ENCODE data around the gene FETUB.

FETUB gene

GRCh38 chr3:186663361-186664118 lies 23.3 kb downstream of the FETUB start:
- no peak overlapping the region for H3K27ac ChIP-seq (ENCODE audit: low read depth, low read length, severe bottlenecking)
- 18 to 28% methylated on average over 7 of the region's 7 CpGs for WGBS, 2 experiments (ENCODE audit: insufficient coverage in 2 of 2)

GRCh38 chr3:186664119-186664495 lies 23.9 kb downstream of the FETUB start:
- H3K27ac ChIP-seq (ENCODE audit: low read depth, low read length, severe bottlenecking), result no peak overlapping the region
- H3K4me3 ChIP-seq (ENCODE audit: extremely low read depth, insufficient read depth, low read length, poor library complexity, severe bottlenecking), result no peak overlapping the region
- H3K9me3 ChIP-seq (ENCODE audit: control insufficient read depth, low read length), result no peaks in the 10 kb centered on the region
- H3K36me3 ChIP-seq (ENCODE audit: control insufficient read depth, insufficient read depth, low read length), result no peaks in the 10 kb centered on the region
- peaks cover 14% of the 10 kb centered on the region for H3K4me1 ChIP-seq (ENCODE audit: control insufficient read depth, insufficient read depth, low read length, poor library complexity, severe bottlenecking)

More at GRCh38 chr3:186663361-186664118, 23.3 kb downstream of the FETUB start:
- Histone ChIP-seq H3K9me3 (ENCODE audit: control insufficient read depth, low read length) (no peaks in the 10 kb centered on the region), H3K4me1 (ENCODE audit: control insufficient read depth, insufficient read depth, low read length, poor library complexity, severe bottlenecking) (peaks cover 14% of the 10 kb centered on the region), H3K4me3 (ENCODE audit: extremely low read depth, insufficient read depth, low read length, poor library complexity, severe bottlenecking) (no peak overlapping the region), H3K36me3 (ENCODE audit: control insufficient read depth, insufficient read depth, low read length) (no peaks in the 10 kb centered on the region)

- Histone ChIP-seq H3K9me3 (ENCODE audit: control insufficient read depth, low read length) (no peaks in the 10 kb centered on the region), H3K36me3 (ENCODE audit: control insufficient read depth, insufficient read depth, low read length) (no peaks in the 10 kb centered on the region), H3K4me1 (ENCODE audit: control insufficient read depth, insufficient read depth, low read length, poor library complexity, severe bottlenecking) (peaks cover 14% of the 10 kb centered on the region), H3K27ac (ENCODE audit: low read depth, low read length, severe bottlenecking) (no peak overlapping the region), H3K4me3 (ENCODE audit: extremely low read depth, insufficient read depth, low read length, poor library complexity, severe bottlenecking) (no peak overlapping the region)
- 58 to 70% methylated on average over 2 of the region's 4 CpGs for WGBS, 2 experiments (ENCODE audit: insufficient coverage in 2 of 2)
These were observed 24.3 kb downstream of the FETUB start for GRCh38 chr3:186664506-186664905.

- Histone ChIP-seq H3K4me1 (ENCODE audit: control insufficient read depth, insufficient read depth, low read length, poor library complexity, severe bottlenecking) (peaks cover 14% of the 10 kb centered on the region), H3K9me3 (ENCODE audit: control insufficient read depth, low read length) (no peaks in the 10 kb centered on the region), H3K4me3 (ENCODE audit: extremely low read depth, insufficient read depth, low read length, poor library complexity, severe bottlenecking) (no peak within 1 kb of the TSS), H3K36me3 (ENCODE audit: control insufficient read depth, insufficient read depth, low read length) (no peaks in the 10 kb centered on the region), H3K27ac (ENCODE audit: low read depth, low read length, severe bottlenecking) (no peak within 1 kb of the TSS)
- 94 to 98% methylated on average over 7 to 8 of the region's 8 CpGs for WGBS, 2 experiments (ENCODE audit: insufficient coverage in 2 of 2)
These were observed 25.5 kb downstream of the FETUB start, which contains the start of gene HRG for GRCh38 chr3:186665625-186666188. Gene HRG (plus strand): TSS chr3:186666014. CDS start chr3:186666032, 18 bp downstream.

GRCh38 chr3:186668426-186668825 lies 28.2 kb downstream of the FETUB start:
- Histone ChIP-seq H3K9me3 (ENCODE audit: control insufficient read depth, low read length) (no peaks in the 10 kb centered on the region), H3K4me3 (ENCODE audit: extremely low read depth, insufficient read depth, low read length, poor library complexity, severe bottlenecking) (no peak overlapping the region), H3K27ac (ENCODE audit: low read depth, low read length, severe bottlenecking) (no peak overlapping the region), H3K36me3 (ENCODE audit: control insufficient read depth, insufficient read depth, low read length) (no peaks in the 10 kb centered on the region), H3K4me1 (ENCODE audit: control insufficient read depth, insufficient read depth, low read length, poor library complexity, severe bottlenecking) (peaks cover 11% of the 10 kb centered on the region)
- WGBS, 2 experiments (ENCODE audit: insufficient coverage in 2 of 2), result 93 to 100% methylated on average over 2 of the region's 6 CpGs

GRCh38 chr3:186669378-186670084 lies 29.3 kb downstream of the FETUB start:
- Histone ChIP-seq H3K4me3 (ENCODE audit: extremely low read depth, insufficient read depth, low read length, poor library complexity, severe bottlenecking) (no peak overlapping the region), H3K9me3 (ENCODE audit: control insufficient read depth, low read length) (no peaks in the 10 kb centered on the region), H3K36me3 (ENCODE audit: control insufficient read depth, insufficient read depth, low read length) (no peaks in the 10 kb centered on the region), H3K4me1 (ENCODE audit: control insufficient read depth, insufficient read depth, low read length, poor library complexity, severe bottlenecking) (peaks cover 1% of the 10 kb centered on the region), H3K27ac (ENCODE audit: low read depth, low read length, severe bottlenecking) (no peak overlapping the region)
- WGBS, 2 experiments (ENCODE audit: insufficient coverage in 2 of 2), result 86 to 90% methylated on average over 1 of the region's 2 CpGs

- Histone ChIP-seq H3K4me3 (ENCODE audit: extremely low read depth, insufficient read depth, low read length, poor library complexity, severe bottlenecking) (no peak overlapping the region), H3K4me1 (ENCODE audit: control insufficient read depth, insufficient read depth, low read length, poor library complexity, severe bottlenecking) (no peaks in the 10 kb centered on the region), H3K9me3 (ENCODE audit: control insufficient read depth, low read length) (no peaks in the 10 kb centered on the region), H3K27ac (ENCODE audit: low read depth, low read length, severe bottlenecking) (no peak overlapping the region), H3K36me3 (ENCODE audit: control insufficient read depth, insufficient read depth, low read length) (no peaks in the 10 kb centered on the region)
These were observed 30.0 kb downstream of the FETUB start for GRCh38 chr3:186670155-186670554.

- Histone ChIP-seq H3K9me3 (ENCODE audit: control insufficient read depth, low read length) (no peaks in the 10 kb centered on the region), H3K36me3 (ENCODE audit: control insufficient read depth, insufficient read depth, low read length) (no peaks in the 10 kb centered on the region), H3K4me1 (ENCODE audit: control insufficient read depth, insufficient read depth, low read length, poor library complexity, severe bottlenecking) (no peaks in the 10 kb centered on the region), H3K4me3 (ENCODE audit: extremely low read depth, insufficient read depth, low read length, poor library complexity, severe bottlenecking) (no peak overlapping the region), H3K27ac (ENCODE audit: low read depth, low read length, severe bottlenecking) (no peak overlapping the region)
- 71 to 100% methylated on average over 1 of the region's 3 CpGs for WGBS, 2 experiments (ENCODE audit: insufficient coverage in 2 of 2)
These were observed 30.9 kb downstream of the FETUB start for GRCh38 chr3:186671051-186671450.

- H3K9me3 ChIP-seq (ENCODE audit: control insufficient read depth, low read length), result no peaks in the 10 kb centered on the region
- H3K4me3 ChIP-seq (ENCODE audit: extremely low read depth, insufficient read depth, low read length, poor library complexity, severe bottlenecking), result no peak overlapping the region
- H3K27ac ChIP-seq (ENCODE audit: low read depth, low read length, severe bottlenecking), result no peak overlapping the region
- no peaks in the 10 kb centered on the region for H3K4me1 ChIP-seq (ENCODE audit: control insufficient read depth, insufficient read depth, low read length, poor library complexity, severe bottlenecking)
- no peaks in the 10 kb centered on the region for H3K36me3 ChIP-seq (ENCODE audit: control insufficient read depth, insufficient read depth, low read length)
These were observed 38.4 kb downstream of the FETUB start for GRCh38 chr3:186678604-186679003.

- no peak overlapping the region for H3K27ac ChIP-seq (ENCODE audit: low read depth, low read length, severe bottlenecking)
- H3K36me3 ChIP-seq (ENCODE audit: control insufficient read depth, insufficient read depth, low read length), result no peaks in the 10 kb centered on the region
- 100% methylated on average over 1 of the region's 1 CpG; no CpG with 5 or more reads in 1 of the 2 experiments for WGBS, 2 experiments (ENCODE audit: insufficient coverage in 2 of 2)
- no peaks in the 10 kb centered on the region for H3K4me1 ChIP-seq (ENCODE audit: control insufficient read depth, insufficient read depth, low read length, poor library complexity, severe bottlenecking)
- H3K4me3 ChIP-seq (ENCODE audit: extremely low read depth, insufficient read depth, low read length, poor library complexity, severe bottlenecking), result no peak overlapping the region
- H3K9me3 ChIP-seq (ENCODE audit: control insufficient read depth, low read length), result no peaks in the 10 kb centered on the region
These were observed 39.0 kb downstream of the FETUB start for GRCh38 chr3:186679151-186679550.

GRCh38 chr3:186680869-186681268 lies 40.7 kb downstream of the FETUB start:
- Histone ChIP-seq H3K27ac (ENCODE audit: low read depth, low read length, severe bottlenecking) (no peak overlapping the region), H3K4me1 (ENCODE audit: control insufficient read depth, insufficient read depth, low read length, poor library complexity, severe bottlenecking) (no peaks in the 10 kb centered on the region), H3K4me3 (ENCODE audit: extremely low read depth, insufficient read depth, low read length, poor library complexity, severe bottlenecking) (no peak overlapping the region), H3K36me3 (ENCODE audit: control insufficient read depth, insufficient read depth, low read length) (no peaks in the 10 kb centered on the region), H3K9me3 (ENCODE audit: control insufficient read depth, low read length) (peaks cover 8% of the 10 kb centered on the region)
- WGBS, 2 experiments (ENCODE audit: insufficient coverage in 2 of 2), result 93 to 100% methylated on average over 1 of the region's 1 CpG
